Suprapubic skin (tissue), 4 donors: ENCODE results near the gene ZSWIM5.

Source experiments
- CTCF ChIP-seq, 2 donors: fragments of 200-600 bp in 1 of 2; fragments of 450-650 bp in 1 of 2; sonication (generic) in 1 of 2; IDR thresholded peaks; one replicate each; pipeline ENCODE4 v1.5.1; 2016 to 2019; ENCODE audit warnings: antibody characterized with exemption in 2 of 2, mild to moderate bottlenecking in 1 of 2, moderate library complexity in 1 of 2
- POLR2A ChIP-seq, 2 donors: fragments of 450-650 bp; IDR thresholded peaks; one replicate each; pipeline ENCODE4 v1.6.1; 2017; ENCODE audit warnings: antibody characterized with exemption in 2 of 2, mild to moderate bottlenecking in 2 of 2, moderate library complexity in 2 of 2
- POLR2AphosphoS5 ChIP-seq, 3 donors: sonication (generic); formaldehyde crosslinking; IDR thresholded peaks; one replicate each; pipeline ENCODE4 v1.6.1; 2017; ENCODE audit warnings: antibody characterized with exemption in 3 of 3

GRCh38 chr1:45170151-45170742 is 36.2 kb downstream of the ZSWIM5 start:
- no peak for TF ChIP-seq CTCF (IDR thresholded peaks at IDR 0.05)
- TF ChIP-seq POLR2A (IDR thresholded peaks at IDR 0.05): no peak
- TF ChIP-seq POLR2AphosphoS5 (IDR thresholded peaks at IDR 0.05): no peak
